HepG2 (cell line): ENCODE measurements around the gene EEF2. TPM values are rescaled to one million over a fixed set of nuclear protein-coding genes. Genes with fewer than 3 reads are reported as not detected.
A peak's percentile ranks its signal among the peaks of the same experiment; 100 is the strongest.
"Not testable (repeated sequence)": the region's sequence is repeated elsewhere in the genome, so short reads cannot be mapped to it uniquely, and the experiment has no call there.

Experiments
- ATAC-seq: fragments of 200-7000 bp; cut with Tn5 transposase; 3 replicates; pipeline ENCODE4 v1.9.1; 2020; ENCODE audit warnings: mild to moderate bottlenecking, moderate library complexity
- BruUV-seq: library from RNA; stranded (reverse); fragments of 400-500 nt; replicated peaks from 2 replicates; lab custom pipeline; 2021; lab: Mats Ljungman, UMichigan
- CTCF ChIA-PET: fragments of 300-600 bp; formaldehyde crosslinking; extraction: SDS; loops from one replicate; lab custom pipeline; 2021; ENCODE audit warnings: low total read pairs, inconsistent platforms, low intra/inter-chr PET ratio; lab: Yijun Ruan, JAX
- POLR2A ChIA-PET: fragments of 350-600 bp; sonication (Branson Sonifier 250); formaldehyde crosslinking; loops from one replicate; lab custom pipeline; 2020; ENCODE audit warnings: antibody characterized with exemption, inconsistent platforms; lab: Yijun Ruan, JAX
- DNase-seq: peaks from one replicate; pipeline ENCODE4 v3.0.0-alpha.2; 2015; ENCODE audit warnings: low spot score
- FAIRE-seq: peaks from 3 replicates; lab custom pipeline; 2011; peaks lifted over from hg19 to GRCh38; lab: Jason Lieb, UNC
- H2AFZ ChIP-seq: one replicate; pipeline ENCODE4 v1.6.1; 2011; ENCODE audit warnings: low read length, inconsistent platforms
- H3K27ac ChIP-seq: fragments of 300-600 bp; 3 replicates; pipeline ENCODE4 v1.8.0; 2011; ENCODE audit warnings: mixed run types, mild to moderate bottlenecking, mixed read lengths, low read length, inconsistent platforms; ENCODE audit not compliant: insufficient read depth; ENCODE audit errors: extremely low read length
- H3K27me3 ChIP-seq, 2 experiments: fragments of 200-600 bp in 1 of 2; 2 replicates in 1 of 2; 3 replicates in 1 of 2; pipeline versions ENCODE4 v1.6.0 to v1.8.0; 2011; ENCODE audit warnings: low read length in 2 of 2, mild to moderate bottlenecking in 2 of 2, moderate library complexity in 2 of 2, inconsistent platforms in 1 of 2; ENCODE audit not compliant: insufficient read depth in 2 of 2, control insufficient read depth in 1 of 2
- H3K36me3 ChIP-seq, 2 experiments: fragments of 200-600 bp in 1 of 2; replicated peaks in 1 of 2; 2 replicates in 1 of 2; 3 replicates in 1 of 2; pipeline versions ENCODE4 v1.5.1 to v1.8.0; 2011; ENCODE audit warnings: low read length in 2 of 2, inconsistent platforms in 1 of 2; ENCODE audit not compliant: insufficient read depth in 2 of 2, control insufficient read depth in 1 of 2
- H3K4me1 ChIP-seq: 2 replicates; pipeline ENCODE4 v1.5.1; 2012; ENCODE audit warnings: low read length, inconsistent platforms; ENCODE audit not compliant: insufficient read depth
- H3K4me2 ChIP-seq: 2 replicates; pipeline ENCODE4 v1.6.0; 2011; ENCODE audit warnings: low read depth, low read length, inconsistent platforms
- H3K4me3 ChIP-seq, 3 experiments: fragments of 200-600 bp in 1 of 3; sonication (generic), shearing (Covaris generic) in 1 of 3; replicated peaks in 1 of 3; 2 replicates each; pipeline ENCODE4 v1.5.1; 2011 to 2016; ENCODE audit warnings: low read length in 3 of 3, inconsistent platforms in 2 of 3, low read depth in 2 of 3, mild to moderate bottlenecking in 2 of 3, control low read depth in 1 of 3, mixed read lengths in 1 of 3; ENCODE audit not compliant: insufficient read depth in 1 of 3
- H3K79me2 ChIP-seq: one replicate; pipeline ENCODE4 v1.6.1; 2011; ENCODE audit warnings: low read length, inconsistent platforms; ENCODE audit not compliant: insufficient read depth
- H3K9ac ChIP-seq: 2 replicates; pipeline ENCODE4 v1.6.0; 2011; ENCODE audit warnings: mild to moderate bottlenecking, low read depth, low read length, inconsistent platforms; ENCODE audit not compliant: insufficient read depth
- H3K9me3 ChIP-seq: 2 replicates; pipeline ENCODE4 v1.5.1; 2012; ENCODE audit warnings: mild to moderate bottlenecking, low read length
- H4K20me1 ChIP-seq: 2 replicates; pipeline ENCODE4 v1.6.0; 2011; ENCODE audit warnings: inconsistent platforms, mild to moderate bottlenecking, low read length, moderate library complexity; ENCODE audit not compliant: insufficient read depth
- HMG20A ChIP-seq: IDR thresholded peaks from 2 replicates; pipeline ENCODE4 v1.6.1; 2016; ENCODE audit warnings: borderline replicate concordance
- HOXA7 ChIP-seq: sonication (generic); formaldehyde crosslinking; IDR thresholded peaks from 2 replicates; pipeline ENCODE4 v1.8.1; 2022; ENCODE audit warnings: mild to moderate bottlenecking, missing genetic modification reagents, moderate library complexity
- MTA1 ChIP-seq: sonication (generic); formaldehyde crosslinking; IDR thresholded peaks from 2 replicates; pipeline ENCODE4 v1.4.0; 2020; ENCODE audit warnings: missing genetic modification reagents, mild to moderate bottlenecking, borderline replicate concordance
- NR3C1 ChIP-seq: sonication (generic); formaldehyde crosslinking; IDR thresholded peaks from 2 replicates; pipeline ENCODE4 v1.4.0; 2020; ENCODE audit warnings: missing genetic modification reagents
- SNAPC2 ChIP-seq: sonication (generic); formaldehyde crosslinking; IDR thresholded peaks from 2 replicates; pipeline ENCODE4 v1.8.1; 2022; ENCODE audit warnings: mild to moderate bottlenecking, missing genetic modification reagents
- TBX2 ChIP-seq: sonication (generic); formaldehyde crosslinking; IDR thresholded peaks from 2 replicates; pipeline ENCODE4 v1.5.0; 2020; ENCODE audit warnings: missing genetic modification reagents, mild to moderate bottlenecking, borderline replicate concordance
- TOE1 ChIP-seq: sonication (generic); formaldehyde crosslinking; IDR thresholded peaks from 2 replicates; pipeline ENCODE4 v1.4.0; 2020; ENCODE audit warnings: mild to moderate bottlenecking, missing genetic modification reagents
- ZBTB3 ChIP-seq: sonication (generic); formaldehyde crosslinking; IDR thresholded peaks from 2 replicates; pipeline ENCODE4 v1.4.0; 2020; ENCODE audit warnings: low read depth, mild to moderate bottlenecking, moderate library complexity, missing genetic modification reagents, borderline replicate concordance
- ZGPAT ChIP-seq: IDR thresholded peaks from 2 replicates; pipeline ENCODE4 v1.6.1; 2016; ENCODE audit warnings: mild to moderate bottlenecking
- ZNF160 ChIP-seq: sonication (generic); formaldehyde crosslinking; IDR thresholded peaks from 2 replicates; pipeline ENCODE4 v1.8.0; 2022; ENCODE audit warnings: mild to moderate bottlenecking, inconsistent platforms, missing genetic modification reagents
- ZNF3 ChIP-seq: IDR thresholded peaks from 2 replicates; pipeline ENCODE4 v1.7.0; 2017; ENCODE audit warnings: inconsistent platforms
- ZNF747 ChIP-seq: sonication (generic); formaldehyde crosslinking; IDR thresholded peaks from 2 replicates; pipeline ENCODE4 v1.8.1; 2023; ENCODE audit warnings: missing genetic modification reagents, mild to moderate bottlenecking, borderline replicate concordance
- ZNF816 ChIP-seq: sonication (generic); formaldehyde crosslinking; IDR thresholded peaks from 2 replicates; pipeline ENCODE4 v1.8.0; 2022; ENCODE audit warnings: missing genetic modification reagents, mild to moderate bottlenecking, borderline replicate concordance
- WGBS: methylation state at CpG from one replicate; pipeline ENCODE4 v1.1.6; 2017; ENCODE audit warnings: low lambda C conversion rate; 5-methylcytosine and 5-hydroxymethylcytosine counted together
- in situ Hi-C: cut with HindIII; loops from 2 replicates; pipeline ENCODE4 v1.10.0; 2017; ENCODE audit warnings: low pct_unique_long_range_greater_than_20kb; ENCODE audit not compliant: extremely low pct_ligation_motif_present
- intact Hi-C: fragments of 100-400 bp; cut with micrococcal nuclease; formaldehyde crosslinking; loops from one replicate; pipeline ENCODE4 v1.10.0; 2022; ENCODE audit not compliant: unreplicated experiment
- polyA plus RNA-seq, 8 experiments: library from polyadenylated mRNA; depleted of rRNA in 3 of 8; stranded (reverse) in 7 of 8; unstranded in 1 of 8; fragments of >200 nt; fragmentation: Illumina TruSeq in 4 of 8; extraction: Trizol in 4 of 8; gene quantifications; 2 replicates each; pipeline versions ENCODE4 v1.2.1 to v1.2.3, GENCODE V29; 2011 to 2016; ENCODE audit warnings: low read depth in 4 of 8, missing spikeins in 1 of 8, mixed read lengths in 1 of 8; ENCODE audit not compliant: insufficient read depth in 1 of 8
- total RNA-seq, 5 experiments: library from RNA; depleted of rRNA; stranded (reverse); fragments of >200 nt; fragmentation: Illumina TruSeq; extraction: Trizol; gene quantifications; 2 replicates each; pipeline ENCODE4 v1.2.3, GENCODE V29; 2016; ENCODE audit warnings: low read depth in 1 of 5

EEF2 gene
- total and polyA plus RNA-seq, 2 of the 13 experiments (the other 11 are each of a cell fraction or from before 2014, with no cell fraction given): 1,441 to 1,777 TPM

- H3K4me3 ChIP-seq, H3K9me3 ChIP-seq, BruUV-seq, in situ Hi-C loops, H3K27me3 ChIP-seq, H2AFZ ChIP-seq, FAIRE-seq, H3K9ac ChIP-seq, ATAC-seq, DNase-seq, H3K4me2 ChIP-seq, CTCF ChIA-PET: not testable (repeated sequence)
- 95% methylated on average over 12 of the region's 12 CpGs for whole genome bisulfite sequencing
- Histone ChIP-seq H3K27ac (peak overlapping the region; percentile 60), H4K20me1 (peaks cover 16% of the 10 kb centered on the region), H3K79me2 (peaks cover 26% of the 10 kb centered on the region), H3K36me3 (peaks cover 25 to 33% of the 10 kb centered on the region in 2 experiments; a peak in 4 of 5 replicates), H3K4me1 (peaks cover 28% of the 10 kb centered on the region)
- POLR2A ChIA-PET: interaction anchor here (1.6 to 3.4 kb wide), 6 partner anchors 11 to 206 kb away, joined by 5 to 56 read pairs (median 12); partner anchors contain the start of genes EEF2 and MRPL54
- intact Hi-C loops: loop anchor here (5.0 kb wide), 1 partner anchor 111 kb away; no protein-coding TSS in a partner anchor
- TF ChIP-seq TBX2: peak; percentile 3; the same call in 1 of the 2 replicates
Measured at GRCh38 chr19:3967983-3968382, 17.3 kb downstream of the EEF2 start.

GRCh38 chr19:3966051-3967017 lies 18.9 kb downstream of the EEF2 start:
- Histone ChIP-seq H3K9me3 (no peaks in the 10 kb centered on the region), H3K27ac (no peak overlapping the region), H3K79me2 (peaks cover 26% of the 10 kb centered on the region), H3K36me3 (peaks cover 29 to 43% of the 10 kb centered on the region in 2 experiments; a peak in 4 of 5 replicates), H3K9ac (no peak overlapping the region), H3K4me1 (peaks cover 23% of the 10 kb centered on the region), H3K4me3 (no peak overlapping the region), H2AFZ (no peak overlapping the region), H3K4me2 (no peak overlapping the region), H3K27me3 (no peaks in the 10 kb centered on the region; a peak in 1 of 5 replicates), H4K20me1 (peaks cover 16% of the 10 kb centered on the region)
- FAIRE-seq (no peak), DNase-seq (no peak), ATAC-seq (no peak)
- ChIA-PET CTCF (no interaction called here), POLR2A (interaction anchor here (3.4 kb wide), 1 partner anchor 17 kb away, joined by 56 read pairs; the partner anchor contains the start of gene EEF2)
- intact Hi-C loops: loop anchor here (5.0 kb wide), 1 partner anchor 109 kb away; no protein-coding TSS in a partner anchor
- WGBS: 81% methylated on average over 12 of the region's 30 CpGs
- in situ Hi-C loops: no loop called here
- no TSS peak for BruUV-seq
- TF ChIP-seq ZNF747 (no peak), ZNF816 (CRISPR knock-in tag) (no peak), NR3C1 (CRISPR knock-in tag) (no peak), SNAPC2 (no peak), ZNF160 (CRISPR knock-in tag) (no peak), HMG20A (CRISPR knock-in tag) (no peak), ZGPAT (CRISPR knock-in tag) (no peak), HOXA7 (CRISPR knock-in tag) (no peak), ZNF3 (no peak), ZBTB3 (no peak), MTA1 (CRISPR knock-in tag) (0 out of 2 replicates have a peak, but pooled peaks have one; percentile 19), TOE1 (no peak)
